Fibroblast of peridontal ligament (primary cell): ENCODE data around the gene CENPC.
"Not testable (repeated sequence)": the region's sequence is repeated elsewhere in the genome, so short reads cannot be mapped to it uniquely, and the experiment has no call there.

ENCODE experiments used
- DNase-seq: peaks from one replicate; pipeline ENCODE4 v3.0.0-alpha.2; 2010; ENCODE audit errors: extremely low read depth

The CENPC gene

GRCh38 chr4:67545199-67546003 lies at the start of gene CENPC:
TSS of gene CENPC (minus strand) at chr4:67545503. CDS start at chr4:67545355, 148 bp downstream.
- peak; percentile 96 for DNase-seq

DNA sequence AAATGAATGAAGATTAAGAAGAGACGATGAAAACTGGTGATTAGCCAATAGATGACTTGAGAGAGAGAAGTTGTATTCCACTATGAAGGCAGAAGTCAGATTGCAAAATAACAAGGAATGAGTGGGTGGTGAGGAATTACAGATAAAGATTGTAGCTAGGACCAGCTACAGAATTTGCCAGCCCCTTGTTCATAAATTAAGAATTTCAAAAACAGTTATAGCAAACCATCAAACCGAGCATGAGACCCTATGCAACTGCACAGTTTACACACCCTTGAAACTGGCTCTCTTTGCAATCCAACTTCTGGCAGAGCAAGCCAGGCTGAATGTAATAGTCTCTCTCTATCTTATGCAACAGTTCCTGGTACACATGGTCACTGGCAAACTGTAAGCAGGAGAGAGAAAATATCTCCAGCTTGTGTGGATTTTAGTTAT lies 48.5 kb upstream of the CENPC start:
- peak; percentile 5 for DNase-seq

GRCh38 chr4:67587156-67587555 lies 41.9 kb upstream of the CENPC start:
- DNase-seq, result no peak

GRCh38 chr4:67584496-67584895 lies 39.2 kb upstream of the CENPC start:
- DNase-seq, result no peak

GRCh38 chr4:67581913-67582312 lies 36.6 kb upstream of the CENPC start:
- DNase-seq, result no peak

DNA sequence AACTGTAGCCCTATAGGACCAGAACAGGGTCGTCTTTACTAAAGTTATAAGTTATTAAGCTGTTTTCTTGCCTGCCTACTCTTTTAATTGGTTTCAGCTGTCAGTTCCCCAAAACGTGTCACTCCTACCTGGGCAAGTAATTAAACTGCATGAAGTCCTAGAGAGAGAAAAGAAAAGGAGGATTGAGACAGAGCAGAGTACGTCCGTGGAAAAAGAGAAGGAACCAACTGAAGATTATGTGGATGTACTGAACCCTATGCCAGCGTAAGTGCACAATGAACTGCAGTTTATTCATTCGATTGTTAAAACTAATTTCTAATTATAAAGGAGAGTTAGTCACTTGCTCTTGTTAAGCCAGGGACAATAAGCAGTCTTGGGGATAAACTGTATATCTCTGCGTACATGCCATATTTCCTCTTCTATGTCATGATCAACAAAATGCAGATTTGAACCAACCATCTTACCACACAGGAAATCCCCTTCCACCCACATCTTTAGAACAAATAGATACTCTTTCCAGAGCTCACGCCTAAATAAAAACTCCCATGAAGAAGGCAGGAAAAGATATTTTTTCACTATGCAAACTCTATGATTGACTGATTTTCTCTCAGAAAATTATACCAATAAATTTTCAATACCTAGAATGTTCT lies 36.0 kb upstream of the CENPC start:
- no peak for DNase-seq

DNA sequence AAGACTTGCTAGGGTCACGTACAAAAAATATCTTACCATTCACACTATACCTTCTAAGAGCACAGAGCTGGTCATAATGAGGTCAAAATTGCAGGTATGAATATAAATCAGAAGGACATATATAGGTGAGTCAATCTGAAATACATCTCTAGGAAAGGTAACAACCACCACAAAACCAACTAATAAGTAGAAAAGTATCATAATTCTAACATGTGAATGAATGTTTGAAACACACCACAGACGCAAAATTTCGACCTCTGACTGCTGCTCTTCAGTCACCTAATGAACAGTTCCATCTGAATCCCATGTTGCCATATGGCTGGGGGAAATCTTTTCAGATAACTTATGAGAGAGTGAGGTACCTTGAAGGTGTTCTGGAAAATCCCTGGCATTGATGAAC lies 35.3 kb upstream of the CENPC start:
- DNase-seq, result no peak

DNA sequence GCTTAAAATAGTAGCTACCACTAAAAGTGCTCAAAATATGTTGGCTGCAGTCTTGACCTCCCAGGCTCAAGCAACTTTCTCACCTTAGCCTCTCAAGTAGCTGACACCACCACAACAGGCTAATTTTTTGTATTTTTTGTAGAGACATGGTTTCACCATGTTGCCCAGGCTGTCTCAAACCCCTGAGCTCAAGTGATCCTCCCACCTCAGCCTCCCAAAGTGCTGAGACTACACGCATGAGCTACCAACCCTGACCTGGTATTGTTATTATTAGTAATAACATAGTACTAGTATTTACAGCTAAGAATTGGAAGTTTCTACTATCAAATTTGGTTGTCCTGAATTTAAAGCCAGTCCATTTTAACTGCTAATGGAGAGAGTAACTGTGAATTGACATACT lies 31.2 kb upstream of the CENPC start:
- DNase-seq, result no peak

GRCh38 chr4:67576059-67576466 lies 30.8 kb upstream of the CENPC start:
- no peak for DNase-seq

- no peak for DNase-seq
Observed at GRCh38 chr4:67575232-67576058, 30.1 kb upstream of the CENPC start.

- DNase-seq, result no peak
Observed at GRCh38 chr4:67573193-67573592, 27.9 kb upstream of the CENPC start.

GRCh38 chr4:67571975-67572374 lies 26.7 kb upstream of the CENPC start:
- DNase-seq, result no peak

- DNase-seq, result no peak
Observed at GRCh38 chr4:67570537-67570936, 25.2 kb upstream of the CENPC start.

DNA sequence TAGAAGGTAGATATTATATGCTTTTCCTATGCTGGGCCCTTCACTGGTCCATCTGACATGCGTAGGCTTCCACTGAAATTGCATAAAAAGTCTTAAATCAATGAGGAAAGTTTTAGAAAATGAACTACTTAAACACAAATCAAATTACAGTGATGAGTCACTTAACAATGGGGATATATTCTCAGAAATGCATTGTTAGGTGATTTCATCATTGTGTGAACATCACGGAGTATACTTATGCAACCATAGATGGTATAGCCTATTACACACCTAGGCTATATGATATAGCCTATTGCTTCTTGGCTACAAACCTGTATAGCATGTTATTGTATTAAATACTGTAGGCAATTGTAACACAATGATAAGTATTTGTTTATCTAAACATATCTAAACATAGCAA lies 23.5 kb upstream of the CENPC start:
- no peak for DNase-seq

- DNase-seq, result no peak
Observed at GRCh38 chr4:67566335-67566734, 21.0 kb upstream of the CENPC start.

- DNase-seq, result no peak
Observed at GRCh38 chr4:67565284-67565683, 20.0 kb upstream of the CENPC start.

GRCh38 chr4:67558493-67558892 lies 13.2 kb upstream of the CENPC start, which contains the start of gene STAP1:
TSS of gene STAP1 (plus strand) at chr4:67558727. CDS start at chr4:67558810, 83 bp downstream.
- DNase-seq, result no peak

DNA sequence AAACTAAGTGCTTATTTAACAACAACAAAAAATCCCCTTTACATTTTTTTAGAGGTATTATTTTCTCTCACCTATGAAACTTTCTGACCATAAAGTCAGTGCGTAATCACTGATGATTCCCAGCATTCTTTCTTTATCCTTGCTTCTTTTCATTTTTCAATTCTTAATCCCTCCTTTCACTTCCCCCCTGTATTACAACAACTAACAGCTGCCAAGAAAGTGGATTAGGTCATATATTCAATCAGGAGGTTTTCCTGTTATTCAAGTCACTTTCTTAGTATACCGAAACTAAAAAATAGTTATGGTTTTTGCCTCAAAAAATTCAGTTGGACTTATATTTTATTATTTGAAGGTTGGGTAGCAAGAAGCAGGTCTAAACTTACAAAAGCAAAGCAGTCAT lies 11.1 kb upstream of the CENPC start:
- no peak for DNase-seq

GRCh38 chr4:67555447-67555846 lies 10.1 kb upstream of the CENPC start:
- DNase-seq, result no peak

DNA sequence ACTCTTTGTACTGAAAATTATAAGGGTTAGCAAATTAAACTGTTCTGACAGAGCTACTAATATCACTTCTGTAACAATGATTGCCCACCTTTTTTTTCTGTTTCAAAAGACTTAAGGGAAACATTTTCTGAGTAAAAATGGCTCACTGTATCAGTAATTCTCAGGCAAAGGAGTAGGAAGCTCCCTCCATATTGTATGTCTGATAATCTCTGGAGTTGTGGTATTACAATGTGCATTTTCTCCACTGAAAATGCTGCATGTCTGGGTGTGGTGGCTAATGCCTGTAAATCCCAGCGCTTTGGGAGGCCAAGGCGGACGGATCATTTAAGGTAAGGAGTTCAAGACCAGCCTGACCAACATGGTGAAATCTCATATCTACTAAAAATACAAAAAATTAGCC lies 8.8 kb upstream of the CENPC start:
- DNase-seq, result no peak

GRCh38 chr4:67552146-67552792 lies 7.0 kb upstream of the CENPC start:
- not testable (repeated sequence) for DNase-seq

- no peak for DNase-seq
Observed at GRCh38 chr4:67550857-67551256, 5.6 kb upstream of the CENPC start.
